ENCODE data around the gene PDLIM3. TPM values are rescaled to one million over a fixed set of nuclear protein-coding genes. Genes with fewer than 3 reads are reported as not detected.

PDLIM3 gene
- total and polyA plus RNA-seq, 2 of the 13 experiments (the other 11 are each of a cell fraction or from before 2014, with no cell fraction given) = 5.9 to 14.0 TPM

DNA sequence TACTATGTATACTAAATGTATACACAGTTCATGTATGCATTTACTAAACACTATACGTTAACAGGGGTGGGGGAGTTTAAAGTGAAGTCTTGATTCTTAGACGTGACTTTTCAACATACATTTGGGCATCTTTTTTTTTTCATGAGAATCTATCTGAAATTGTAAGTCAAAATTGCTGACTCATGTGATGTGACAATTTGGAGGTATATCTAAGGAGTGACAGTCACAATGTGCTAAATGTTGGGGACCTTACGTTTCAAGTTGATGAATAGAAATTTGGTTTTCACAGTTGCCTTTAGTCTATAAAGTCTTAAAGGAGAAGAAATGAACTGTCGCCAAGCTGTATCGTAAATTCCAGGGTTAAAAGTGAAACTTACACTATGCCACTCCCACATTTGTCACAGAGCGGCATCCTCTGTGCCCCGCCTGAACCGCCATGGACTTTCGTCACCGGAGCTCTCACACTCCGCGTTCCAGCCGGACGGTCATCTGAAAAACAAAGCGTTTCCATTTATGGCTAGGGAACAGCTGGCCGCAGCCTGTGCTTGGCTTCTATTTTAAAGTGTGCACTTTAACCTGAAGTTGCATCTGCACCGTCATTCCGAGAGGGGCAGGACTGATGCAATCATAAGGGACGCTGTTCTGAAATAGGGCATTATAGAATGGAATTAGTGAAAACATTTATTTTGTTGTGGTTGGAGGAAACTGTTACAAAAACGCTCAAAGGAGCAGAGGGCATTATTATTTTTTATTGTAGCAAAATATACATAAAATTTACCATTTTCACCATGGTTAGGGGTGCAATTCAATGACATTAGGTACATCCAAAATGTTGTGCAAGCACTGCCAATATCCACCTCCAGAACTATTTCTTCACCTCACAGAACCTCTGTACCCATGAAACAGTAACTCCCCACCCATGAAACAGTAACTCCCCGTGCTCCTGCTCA is 30.9 kb downstream of the PDLIM3 start (continued):
- TF ChIP-seq ZNF121 (CRISPR knock-in tag; IDR thresholded peaks at IDR 0.05) (no peak), ZKSCAN1 (IDR thresholded peaks at IDR 0.05; ENCODE audit: low read length) (no peak), NFE2 (CRISPR knock-in tag; IDR thresholded peaks at IDR 0.05) (peak; percentile 64; the same call in 1 of the 2 replicates), FOXO1 (CRISPR knock-in tag; IDR thresholded peaks at IDR 0.05) (peak; percentile 60), GRHL1 (CRISPR knock-in tag; conservative IDR thresholded peaks at IDR 0.05) (no peak), SOX13 (IDR thresholded peaks at IDR 0.05) (peak; percentile 56; the same call in 1 of the 2 replicates), SOX13 (CRISPR knock-in tag; conservative IDR thresholded peaks at IDR 0.05 in 1 of 2, IDR thresholded peaks at IDR 0.05 in 1 of 2) (peak in 1 of 2 experiments; percentile 85; a peak in 2 of 4 replicates), POLR2AphosphoS2 (IDR thresholded peaks at IDR 0.05; ENCODE audit: low read depth, low read length) (no peak), SNAPC5 (CRISPR knock-in tag; IDR thresholded peaks at IDR 0.05; ENCODE audit: borderline replicate concordance) (no peak)
- TF ChIP-seq, protein P1, sequence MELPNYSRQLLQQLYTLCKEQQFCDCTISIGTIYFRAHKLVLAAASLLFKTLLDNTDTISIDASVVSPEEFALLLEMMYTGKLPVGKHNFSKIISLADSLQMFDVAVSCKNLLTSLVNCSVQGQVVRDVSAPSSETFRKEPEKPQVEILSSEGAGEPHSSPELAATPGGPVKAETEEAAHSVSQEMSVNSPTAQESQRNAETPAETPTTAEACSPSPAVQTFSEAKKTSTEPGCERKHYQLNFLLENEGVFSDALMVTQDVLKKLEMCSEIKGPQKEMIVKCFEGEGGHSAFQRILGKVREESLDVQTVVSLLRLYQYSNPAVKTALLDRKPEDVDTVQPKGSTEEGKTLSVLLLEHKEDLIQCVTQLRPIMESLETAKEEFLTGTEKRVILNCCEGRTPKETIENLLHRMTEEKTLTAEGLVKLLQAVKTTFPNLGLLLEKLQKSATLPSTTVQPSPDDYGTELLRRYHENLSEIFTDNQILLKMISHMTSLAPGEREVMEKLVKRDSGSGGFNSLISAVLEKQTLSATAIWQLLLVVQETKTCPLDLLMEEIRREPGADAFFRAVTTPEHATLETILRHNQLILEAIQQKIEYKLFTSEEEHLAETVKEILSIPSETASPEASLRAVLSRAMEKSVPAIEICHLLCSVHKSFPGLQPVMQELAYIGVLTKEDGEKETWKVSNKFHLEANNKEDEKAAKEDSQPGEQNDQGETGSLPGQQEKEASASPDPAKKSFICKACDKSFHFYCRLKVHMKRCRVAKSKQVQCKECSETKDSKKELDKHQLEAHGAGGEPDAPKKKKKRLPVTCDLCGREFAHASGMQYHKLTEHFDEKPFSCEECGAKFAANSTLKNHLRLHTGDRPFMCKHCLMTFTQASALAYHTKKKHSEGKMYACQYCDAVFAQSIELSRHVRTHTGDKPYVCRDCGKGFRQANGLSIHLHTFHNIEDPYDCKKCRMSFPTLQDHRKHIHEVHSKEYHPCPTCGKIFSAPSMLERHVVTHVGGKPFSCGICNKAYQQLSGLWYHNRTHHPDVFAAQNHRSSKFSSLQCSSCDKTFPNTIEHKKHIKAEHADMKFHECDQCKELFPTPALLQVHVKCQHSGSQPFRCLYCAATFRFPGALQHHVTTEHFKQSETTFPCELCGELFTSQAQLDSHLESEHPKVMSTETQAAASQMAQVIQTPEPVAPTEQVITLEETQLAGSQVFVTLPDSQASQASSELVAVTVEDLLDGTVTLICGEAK (IDR thresholded peaks at IDR 0.05) = no peak
- TF ChIP-seq, protein P1 (CRISPR knock-in tag; IDR thresholded peaks at IDR 0.05) = no peak
- TF ChIP-seq, protein P2, sequence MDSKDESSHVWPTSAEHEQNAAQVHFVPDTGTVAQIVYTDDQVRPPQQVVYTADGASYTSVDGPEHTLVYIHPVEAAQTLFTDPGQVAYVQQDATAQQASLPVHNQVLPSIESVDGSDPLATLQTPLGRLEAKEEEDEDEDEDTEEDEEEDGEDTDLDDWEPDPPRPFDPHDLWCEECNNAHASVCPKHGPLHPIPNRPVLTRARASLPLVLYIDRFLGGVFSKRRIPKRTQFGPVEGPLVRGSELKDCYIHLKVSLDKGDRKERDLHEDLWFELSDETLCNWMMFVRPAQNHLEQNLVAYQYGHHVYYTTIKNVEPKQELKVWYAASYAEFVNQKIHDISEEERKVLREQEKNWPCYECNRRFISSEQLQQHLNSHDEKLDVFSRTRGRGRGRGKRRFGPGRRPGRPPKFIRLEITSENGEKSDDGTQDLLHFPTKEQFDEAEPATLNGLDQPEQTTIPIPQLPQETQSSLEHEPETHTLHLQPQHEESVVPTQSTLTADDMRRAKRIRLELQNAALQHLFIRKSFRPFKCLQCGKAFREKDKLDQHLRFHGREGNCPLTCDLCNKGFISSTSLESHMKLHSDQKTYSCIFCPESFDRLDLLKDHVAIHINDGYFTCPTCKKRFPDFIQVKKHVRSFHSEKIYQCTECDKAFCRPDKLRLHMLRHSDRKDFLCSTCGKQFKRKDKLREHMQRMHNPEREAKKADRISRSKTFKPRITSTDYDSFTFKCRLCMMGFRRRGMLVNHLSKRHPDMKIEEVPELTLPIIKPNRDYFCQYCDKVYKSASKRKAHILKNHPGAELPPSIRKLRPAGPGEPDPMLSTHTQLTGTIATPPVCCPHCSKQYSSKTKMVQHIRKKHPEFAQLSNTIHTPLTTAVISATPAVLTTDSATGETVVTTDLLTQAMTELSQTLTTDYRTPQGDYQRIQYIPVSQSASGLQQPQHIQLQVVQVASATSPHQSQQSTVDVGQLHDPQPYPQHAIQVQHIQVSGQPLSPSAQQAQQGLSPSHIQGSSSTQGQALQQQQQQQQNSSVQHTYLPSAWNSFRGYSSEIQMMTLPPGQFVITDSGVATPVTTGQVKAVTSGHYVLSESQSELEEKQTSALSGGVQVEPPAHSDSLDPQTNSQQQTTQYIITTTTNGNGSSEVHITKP (CRISPR knock-in tag; IDR thresholded peaks at IDR 0.05; ENCODE audit: low read depth) = no peak
- TF ChIP-seq, protein P3, sequence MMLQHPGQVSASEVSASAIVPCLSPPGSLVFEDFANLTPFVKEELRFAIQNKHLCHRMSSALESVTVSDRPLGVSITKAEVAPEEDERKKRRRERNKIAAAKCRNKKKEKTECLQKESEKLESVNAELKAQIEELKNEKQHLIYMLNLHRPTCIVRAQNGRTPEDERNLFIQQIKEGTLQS (CRISPR knock-in tag; IDR thresholded peaks at IDR 0.05) = peak; percentile 94
